ENCODE measurements around the gene DHX29. TPM values are rescaled to one million over a fixed set of nuclear protein-coding genes. Genes with fewer than 3 reads are reported as not detected.

DHX29 gene
- total RNA-seq, 1 experiment from 2014 or later = 28.7 TPM

DNA sequence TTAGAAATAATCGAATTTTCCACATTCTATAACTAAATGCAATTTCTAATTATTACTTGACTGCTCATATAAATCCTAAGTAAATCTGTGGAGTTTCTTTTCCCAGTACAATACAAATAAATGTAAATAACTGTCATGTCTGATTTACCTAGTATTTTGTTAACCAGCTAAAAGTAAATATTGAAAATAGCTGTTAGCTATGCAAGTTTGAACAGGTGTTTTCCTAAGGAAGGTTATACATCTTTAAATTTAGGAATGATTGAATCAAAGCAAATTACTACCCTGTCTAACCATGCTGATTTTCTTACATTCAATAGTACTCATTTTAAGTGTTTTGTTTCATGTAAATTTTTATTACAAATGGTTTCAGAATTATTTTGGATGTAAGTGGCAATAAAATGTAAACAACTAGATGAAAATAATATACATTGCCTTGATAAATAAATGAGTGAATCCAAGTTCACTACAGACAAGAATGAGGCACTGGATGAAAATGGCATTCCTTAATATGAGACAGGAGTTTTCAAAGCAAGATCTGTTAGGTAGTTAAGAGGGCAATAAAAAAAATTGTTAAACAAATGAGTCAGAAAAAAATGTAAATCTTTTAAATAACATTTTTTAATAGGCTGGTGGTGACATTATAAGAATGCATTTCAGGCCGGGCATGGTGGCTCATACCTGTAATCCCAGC is 96.2 kb downstream of the DHX29 start:
- peak; percentile 30 for DNase-seq (ENCODE audit: low read depth)

Other genes with a start within 250 kb of the DHX29 start
- not detected in 2 replicates for gene GZMA, start 205.0 kb downstream of the DHX29 start, total RNA-seq (2014; rRNA removed; shearing (Covaris generic))
- gene GPX8, start 147.5 kb downstream of the DHX29 start, total RNA-seq (2014; rRNA removed; shearing (Covaris generic)) = 155 and 179 TPM in 2 replicates
- gene CDC20B, start 134.5 kb downstream of the DHX29 start, total RNA-seq (2014; rRNA removed; shearing (Covaris generic)) = not detected in 2 replicates
- 0.59 TPM in 1 of 2 replicates, not detected in the other for gene MCIDAS, start 80.4 kb downstream of the DHX29 start, total RNA-seq (2014; rRNA removed; shearing (Covaris generic))
- gene CCNO, start 74.1 kb downstream of the DHX29 start, total RNA-seq (2014; rRNA removed; shearing (Covaris generic)) = 5.1 and 5.5 TPM in 2 replicates
- gene MTREX, start 295 bp upstream of the DHX29 start, total RNA-seq (2014; rRNA removed; shearing (Covaris generic)) = 95.2 and 104 TPM in 2 replicates
- 68.1 and 90.6 TPM in 2 replicates for gene PLPP1, start 227.3 kb upstream of the DHX29 start, total RNA-seq (2014; rRNA removed; shearing (Covaris generic))